HEK293T (cell line): ENCODE measurements around the gene PDE6A.

Experiments used
- CTCF ChIA-PET: fragments of 350-600 bp; formaldehyde crosslinking; extraction: SDS; loops from one replicate; lab custom pipeline; 2021; ENCODE audit warnings: antibody characterized with exemption, inconsistent platforms; lab: Yijun Ruan, JAX
- POLR2A ChIA-PET: fragments of 350-600 bp; formaldehyde crosslinking; extraction: SDS; loops from one replicate; lab custom pipeline; 2020; ENCODE audit warnings: antibody characterized with exemption, inconsistent platforms; lab: Yijun Ruan, JAX
- DNase-seq: peaks from one replicate; pipeline ENCODE4 v3.0.0; 2012; ENCODE audit warnings: mixed read lengths; ENCODE audit errors: extremely low spot score
- ARNT ChIP-seq: fragments of 450-650 bp; IDR thresholded peaks from 2 replicates; pipeline ENCODE4 v1.6.1; 2017; ENCODE audit warnings: mild to moderate bottlenecking
- BHLHE40 ChIP-seq: fragments of 450-650 bp; IDR thresholded peaks from 2 replicates; pipeline ENCODE4 v1.6.1; 2016; ENCODE audit warnings: mild to moderate bottlenecking, moderate library complexity, borderline replicate concordance
- CTBP1 ChIP-seq: fragments of 450-650 bp; IDR thresholded peaks from 2 replicates; pipeline ENCODE4 v1.6.1; 2016; ENCODE audit warnings: borderline replicate concordance
- ELF4 ChIP-seq: fragments of 450-650 bp; IDR thresholded peaks from 2 replicates; pipeline ENCODE4 v1.6.1; 2017; ENCODE audit warnings: antibody characterized with exemption
- FOXA1 ChIP-seq: fragments of 450-650 bp; IDR thresholded peaks from 2 replicates; pipeline ENCODE4 v1.6.1; 2016; ENCODE audit warnings: mild to moderate bottlenecking
- FOXK2 ChIP-seq: fragments of 450-650 bp; IDR thresholded peaks from 2 replicates; pipeline ENCODE4 v1.6.1; 2016; ENCODE audit warnings: mild to moderate bottlenecking
- FOXM1 ChIP-seq: fragments of 450-650 bp; IDR thresholded peaks from 2 replicates; pipeline ENCODE4 v1.6.1; 2017; ENCODE audit warnings: mild to moderate bottlenecking, borderline replicate concordance
- HDGF ChIP-seq: fragments of 450-650 bp; IDR thresholded peaks from 2 replicates; pipeline ENCODE4 v1.6.1; 2017; ENCODE audit warnings: antibody characterized with exemption, borderline replicate concordance
- L3MBTL2 ChIP-seq: fragments of 450-650 bp; conservative IDR thresholded peaks from 2 replicates; pipeline ENCODE4 v1.6.1; 2016; ENCODE audit warnings: mild to moderate bottlenecking
- LEF1 ChIP-seq: fragments of 450-650 bp; IDR thresholded peaks from 2 replicates; pipeline ENCODE4 v1.6.1; 2017; ENCODE audit warnings: mild to moderate bottlenecking, borderline replicate concordance
- NFRKB ChIP-seq: fragments of 450-650 bp; IDR thresholded peaks from 2 replicates; pipeline ENCODE4 v1.6.1; 2016; ENCODE audit warnings: mild to moderate bottlenecking, moderate library complexity
- PKNOX1 ChIP-seq: fragments of 450-650 bp; IDR thresholded peaks from 2 replicates; pipeline ENCODE4 v1.6.1; 2016
- SP1 ChIP-seq: fragments of 450-650 bp; IDR thresholded peaks from 2 replicates; pipeline ENCODE4 v1.6.1; 2017
- SUZ12 ChIP-seq: fragments of 450-650 bp; IDR thresholded peaks from 2 replicates; pipeline ENCODE4 v1.6.1; 2016; ENCODE audit warnings: mild to moderate bottlenecking
- TARDBP ChIP-seq: fragments of 450-650 bp; IDR thresholded peaks from 2 replicates; pipeline ENCODE4 v1.6.1; 2016
- ZNF384 ChIP-seq: fragments of 450-650 bp; IDR thresholded peaks from 2 replicates; pipeline ENCODE4 v1.6.1; 2016

The PDE6A gene

GRCh38 chr5:149915392-149916260 is 29.0 kb downstream of the PDE6A start:
- DNase-seq: no peak
- CTCF ChIA-PET: interaction anchor here (1.3 kb wide), 1 partner anchor 12 kb away, joined by 3 read pairs; no protein-coding TSS in a partner anchor
- TF ChIP-seq CTBP1 (no peak), L3MBTL2 (no peak), HDGF (no peak), FOXM1 (no peak), SP1 (no peak), ELF4 (no peak), SUZ12 (no peak), BHLHE40 (no peak), NFRKB (no peak), ZNF384 (no peak)
- POLR2A ChIA-PET: interaction anchor here (1.6 kb wide), 1 partner anchor 45 kb away, joined by 5 read pairs; the partner anchor contains the start of gene SLC26A2

GRCh38 chr5:149913436-149914419 is 30.9 kb downstream of the PDE6A start:
- ChIA-PET POLR2A (no interaction called here), CTCF (no interaction called here)
- no peak for TF ChIP-seq SUZ12
- TF ChIP-seq LEF1: no peak
- no peak for TF ChIP-seq FOXK2
- no peak for DNase-seq

- no peak for TF ChIP-seq PKNOX1
- TF ChIP-seq ARNT: no peak
- TF ChIP-seq FOXM1: no peak
- TF ChIP-seq SP1: no peak
- TF ChIP-seq FOXK2: no peak
- TF ChIP-seq NFRKB: no peak
- no peak for TF ChIP-seq ELF4
- ChIA-PET POLR2A (no interaction called here), CTCF (no interaction called here)
- DNase-seq: no peak
Measured at GRCh38 chr5:149912226-149912871, 32.2 kb downstream of the PDE6A start.

GRCh38 chr5:149911031-149911430 is 33.6 kb downstream of the PDE6A start:
- no peak for DNase-seq
- POLR2A ChIA-PET: no interaction called here
- CTCF ChIA-PET: interaction anchor here (0.6 kb wide), 1 partner anchor 47 kb away, joined by 3 read pairs; no protein-coding TSS in a partner anchor
- TF ChIP-seq FOXM1 (no peak), TARDBP (no peak), FOXA1 (no peak), SUZ12 (no peak), LEF1 (no peak), HDGF (no peak), ZNF384 (no peak), CTBP1 (no peak), L3MBTL2 (no peak), SP1 (no peak), PKNOX1 (no peak), FOXK2 (no peak), BHLHE40 (no peak), ELF4 (no peak)

GRCh38 chr5:149907828-149908227 is 36.8 kb downstream of the PDE6A start:
- no peak for TF ChIP-seq HDGF
- no peak for TF ChIP-seq NFRKB
- no peak for TF ChIP-seq SP1
- TF ChIP-seq ZNF384: no peak
- no peak for TF ChIP-seq CTBP1
- TF ChIP-seq PKNOX1: no peak
- no peak for TF ChIP-seq FOXM1
- TF ChIP-seq SUZ12: no peak
- no peak for TF ChIP-seq TARDBP
- TF ChIP-seq ELF4: no peak
- no peak for TF ChIP-seq ARNT
- TF ChIP-seq L3MBTL2: no peak
- TF ChIP-seq FOXA1: no peak
- no peak for TF ChIP-seq LEF1
- TF ChIP-seq BHLHE40: no peak
- no peak for TF ChIP-seq FOXK2
- ChIA-PET CTCF (no interaction called here), POLR2A (no interaction called here)
- no peak for DNase-seq
